GM18519 (cell line): ENCODE data around the gene ARL6IP6.

Experiments
- ATAC-seq: cut with Tn5 transposase; IDR thresholded peaks from one replicate; pipeline ENCODE4 v1.9.1; 2021; ENCODE audit warnings: mild to moderate bottlenecking, moderate library complexity; ENCODE audit not compliant: unreplicated experiment, low FRiP score

ARL6IP6 gene

DNA sequence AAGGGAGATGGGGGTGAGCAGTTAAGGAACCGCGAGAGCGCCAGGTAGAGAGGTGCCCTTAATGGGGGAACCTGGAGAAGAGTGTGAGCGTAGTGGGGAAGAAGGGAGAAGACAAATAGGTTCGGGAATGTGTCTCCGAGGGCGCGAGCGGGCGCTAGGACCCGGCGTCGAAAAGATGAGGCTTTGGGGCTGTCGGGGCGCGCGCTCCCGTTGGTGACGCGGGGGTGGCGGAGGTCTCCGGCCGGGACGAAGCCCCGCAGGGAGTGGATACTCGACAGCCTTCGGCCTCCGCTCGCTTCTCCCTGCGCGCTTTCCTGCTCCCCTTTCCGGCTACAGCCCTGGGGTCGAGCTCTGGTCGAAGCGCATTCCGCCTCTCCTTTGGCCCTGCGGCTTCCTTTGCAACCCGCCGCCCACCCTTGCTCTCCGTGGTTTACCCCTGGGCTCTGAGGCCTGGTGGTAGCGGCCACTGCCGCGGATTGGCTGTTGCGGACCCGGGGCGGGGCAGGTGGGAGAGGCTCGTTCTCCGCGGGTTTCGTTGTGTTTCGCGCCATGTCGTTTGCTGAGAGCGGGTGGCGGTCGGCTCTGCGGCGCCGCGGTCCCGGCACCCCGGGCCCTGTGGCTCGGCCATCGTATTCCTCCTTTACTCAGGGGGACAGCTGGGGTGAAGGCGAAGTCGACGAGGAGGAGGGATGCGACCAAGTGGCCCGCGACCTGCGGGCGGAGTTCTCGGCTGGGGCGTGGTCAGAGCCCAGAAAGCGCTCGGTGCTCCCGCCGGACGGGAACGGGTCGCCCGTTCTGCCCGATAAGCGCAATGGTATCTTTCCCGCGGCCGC, at the start of gene ARL6IP6:
ARL6IP6 (plus strand) TSS at position 545 of the 833 bp plus-strand sequence; CDS start at position 550, 5 bp downstream.
- peak; percentile 54 for ATAC-seq

GRCh38 chr2:152674334-152674733, 44.1 kb upstream of the ARL6IP6 start:
- no peak for ATAC-seq

- ATAC-seq, result no peak
Measured at GRCh38 chr2:152676461-152676860, 42.0 kb upstream of the ARL6IP6 start.

DNA sequence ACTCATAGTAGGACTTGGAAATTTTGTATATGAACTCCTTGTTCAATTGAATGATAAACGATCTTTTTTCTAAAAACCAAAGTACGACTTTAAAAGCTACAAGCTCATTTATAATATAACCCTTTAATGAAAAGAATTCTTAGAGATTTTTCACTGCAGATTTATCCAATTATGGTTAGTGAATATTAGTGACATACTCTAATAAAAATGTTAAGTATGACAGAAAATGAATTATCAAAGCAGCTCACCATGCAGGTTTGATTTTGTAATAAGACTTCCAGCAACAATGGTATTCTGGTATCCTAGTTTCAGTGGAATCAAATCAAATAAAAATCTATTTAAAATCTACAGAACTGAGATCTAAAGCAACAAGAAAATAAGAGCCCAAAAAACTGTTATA, 39.6 kb upstream of the ARL6IP6 start:
- ATAC-seq, result no peak

DNA sequence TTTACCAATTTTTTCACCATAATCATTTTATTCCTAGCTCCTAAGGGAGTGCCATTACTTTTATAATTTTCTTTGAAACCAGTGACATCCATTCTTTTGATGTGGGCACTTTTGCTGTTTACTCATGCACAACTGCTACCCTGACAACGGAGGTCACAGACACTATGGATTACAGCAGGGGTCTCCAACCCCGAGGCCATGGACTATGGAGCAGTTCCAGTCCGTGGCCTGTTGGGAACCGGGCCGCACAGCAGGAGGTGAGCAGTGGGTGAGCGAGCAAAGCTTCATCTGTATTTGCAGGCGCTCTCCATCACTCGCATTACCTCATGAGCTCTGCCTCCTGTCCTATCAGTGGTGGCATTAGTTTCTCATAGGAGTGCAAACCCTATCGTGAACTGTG, 35.8 kb upstream of the ARL6IP6 start:
- no peak for ATAC-seq

- ATAC-seq, result no peak
Measured at GRCh38 chr2:152683400-152683799, 35.0 kb upstream of the ARL6IP6 start.

- no peak for ATAC-seq
Measured at GRCh38 chr2:152686321-152686720, 32.1 kb upstream of the ARL6IP6 start.

DNA sequence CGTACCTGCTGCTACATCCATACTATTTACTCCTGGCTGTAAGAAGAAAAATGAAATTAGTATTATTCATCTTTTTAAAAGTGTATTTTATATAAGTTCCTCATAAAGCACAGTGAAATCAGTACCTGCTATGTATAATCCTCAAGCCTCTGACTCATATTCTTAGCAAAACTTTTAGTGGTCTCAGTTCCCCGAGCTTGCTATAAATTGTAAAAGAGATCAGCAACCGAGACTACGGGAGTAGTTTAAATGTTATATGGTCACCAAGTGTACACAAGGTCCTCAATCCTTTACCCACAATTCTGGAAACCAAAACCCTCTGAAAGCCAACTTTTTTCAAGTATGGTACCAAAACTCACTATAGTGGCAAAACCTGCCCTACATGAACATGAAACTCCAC, 25.4 kb upstream of the ARL6IP6 start:
- ATAC-seq, result peak; percentile 91

- ATAC-seq, result no peak
Measured at GRCh38 chr2:152694161-152694661, 24.2 kb upstream of the ARL6IP6 start.

DNA sequence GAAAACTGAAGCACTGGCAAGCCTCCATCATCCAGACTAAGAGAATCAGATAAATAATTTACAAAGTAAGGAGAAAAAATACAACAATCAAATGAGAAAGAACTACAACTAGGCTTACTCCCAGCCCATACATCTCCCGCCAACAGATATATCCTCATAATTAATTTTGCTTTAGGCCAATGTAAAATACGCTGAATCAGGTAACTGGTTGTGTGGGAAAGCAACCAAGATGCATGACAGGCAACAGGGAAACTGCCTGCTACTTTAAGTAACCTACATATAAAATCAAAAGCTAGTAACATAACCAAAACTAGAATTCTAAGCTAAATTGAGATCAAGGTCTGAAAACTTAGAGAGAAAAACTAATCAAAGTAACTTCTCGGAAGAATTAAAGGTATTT, 22.7 kb upstream of the ARL6IP6 start:
- no peak for ATAC-seq

DNA sequence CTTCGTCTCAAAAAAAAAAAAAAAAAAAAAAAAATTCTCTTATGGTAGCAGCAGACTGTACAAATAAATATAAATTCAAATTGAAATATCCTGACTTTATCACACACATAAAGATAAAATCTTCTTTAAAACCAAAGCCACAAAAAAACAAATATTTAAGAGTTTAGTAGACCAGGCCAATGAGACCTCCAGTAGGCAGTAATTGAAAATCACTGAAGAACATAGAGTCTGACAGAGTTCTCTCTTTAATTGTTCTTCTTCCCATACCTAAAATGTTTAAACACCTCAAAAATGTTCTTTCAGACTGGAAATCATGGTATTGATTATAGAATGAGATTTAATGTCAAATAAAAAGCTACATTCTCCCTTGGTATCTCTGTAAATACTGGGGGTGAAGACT, 21.9 kb upstream of the ARL6IP6 start:
- no peak for ATAC-seq

DNA sequence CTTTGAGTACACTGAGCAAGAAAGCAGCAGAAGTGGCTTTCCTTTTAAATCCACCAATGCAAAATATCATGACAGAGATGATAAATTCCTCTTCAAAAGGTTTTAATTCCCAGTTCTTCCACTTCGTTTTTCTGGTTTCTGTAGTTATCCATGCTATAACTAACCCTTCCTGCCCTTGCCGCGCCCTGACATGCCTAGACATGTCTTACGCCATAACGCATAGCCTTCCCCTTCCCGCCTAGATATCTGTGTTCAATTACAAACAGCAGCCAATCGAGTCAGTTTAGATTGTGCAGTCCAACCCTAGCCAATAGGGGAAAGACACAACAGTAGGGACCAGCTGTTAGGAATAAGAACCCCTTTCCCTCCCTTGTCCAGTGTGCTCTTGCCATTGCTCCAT, 17.2 kb upstream of the ARL6IP6 start:
- no peak for ATAC-seq

DNA sequence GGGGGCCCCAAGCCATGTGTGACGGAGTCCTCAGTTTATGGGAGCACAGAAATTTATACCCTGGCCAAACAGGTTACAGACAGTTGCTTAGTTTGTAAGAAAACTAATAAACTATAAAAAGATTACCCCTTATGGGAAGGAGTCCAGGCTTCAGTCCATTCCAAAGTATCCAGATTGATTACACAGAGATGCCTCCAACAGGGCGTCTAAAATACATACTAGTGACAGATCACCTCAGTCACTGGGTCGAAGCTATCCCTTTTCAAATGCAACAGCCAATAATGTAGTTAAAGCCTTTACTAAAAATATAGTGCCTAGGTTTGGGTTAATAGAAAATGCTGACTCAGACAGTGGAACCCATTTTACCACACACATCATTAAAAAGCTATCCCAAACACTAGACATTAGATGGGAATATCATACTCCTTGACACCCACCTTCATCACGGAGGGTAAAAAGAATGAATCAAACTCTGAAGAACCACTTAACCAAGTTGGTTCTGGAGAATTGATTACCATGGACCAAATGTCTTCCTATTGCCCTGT, 11.9 kb upstream of the ARL6IP6 start:
- ATAC-seq, result no peak

- no peak for ATAC-seq
Measured at GRCh38 chr2:152708742-152709141, 9.7 kb upstream of the ARL6IP6 start.

- ATAC-seq, result no peak
Measured at GRCh38 chr2:152710713-152711112, 7.7 kb upstream of the ARL6IP6 start.

DNA sequence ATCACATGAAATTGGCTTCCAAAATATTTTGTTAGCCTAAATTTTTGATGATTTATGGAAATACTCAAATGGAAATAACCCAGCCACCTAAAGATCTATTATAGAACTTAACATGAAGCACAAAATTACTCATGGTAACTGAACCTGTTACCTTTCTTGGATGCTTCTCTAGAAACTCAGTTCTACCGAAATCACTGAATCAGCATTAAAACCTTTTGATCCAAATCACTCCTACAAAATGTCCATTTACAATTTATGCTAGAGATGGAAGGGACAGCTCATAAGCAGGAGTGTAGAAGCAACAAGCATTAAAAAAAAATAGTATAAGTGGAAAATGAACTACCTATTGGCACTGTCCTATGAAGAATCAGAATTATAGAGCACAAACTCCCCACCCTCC, 3.3 kb upstream of the ARL6IP6 start:
- no peak for ATAC-seq

DNA sequence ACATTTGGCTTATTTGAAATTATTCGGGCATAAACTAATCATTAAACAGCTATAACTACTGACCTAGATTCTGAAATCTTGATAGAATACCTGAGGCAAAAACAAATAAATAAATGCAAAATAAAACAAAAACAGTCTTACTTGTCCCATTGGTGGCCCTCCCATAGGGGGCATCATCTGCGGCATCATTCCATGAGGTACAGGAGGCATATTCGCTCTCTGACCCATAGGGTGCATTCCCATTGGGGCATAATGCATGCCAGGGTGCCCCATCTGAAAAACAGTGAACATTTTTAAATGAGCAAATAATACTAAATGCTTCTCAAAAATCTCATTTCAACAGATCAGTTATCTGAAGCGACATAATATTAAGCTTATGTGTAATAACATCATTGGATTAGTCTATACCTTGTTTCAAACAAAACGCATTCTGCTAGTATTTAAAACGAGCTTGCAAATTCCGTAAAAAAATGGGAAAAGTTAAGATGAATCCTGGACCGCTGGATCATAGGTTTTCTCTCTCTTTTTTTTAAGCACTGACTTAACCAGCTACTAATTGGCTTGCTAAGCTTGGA, 2.5 kb upstream of the ARL6IP6 start:
- no peak for ATAC-seq

- ATAC-seq, result no peak
Measured at GRCh38 chr2:152716805-152717227, 1.6 kb upstream of the ARL6IP6 start.

- ATAC-seq, result peak; percentile 68
Measured at GRCh38 chr2:152717228-152718075, 968 bp upstream of the ARL6IP6 start, which contains the start of gene PRPF40A. Gene PRPF40A, minus strand, starts transcription at chr2:152717461. Its CDS starts 22 bp downstream, at chr2:152717439.

DNA sequence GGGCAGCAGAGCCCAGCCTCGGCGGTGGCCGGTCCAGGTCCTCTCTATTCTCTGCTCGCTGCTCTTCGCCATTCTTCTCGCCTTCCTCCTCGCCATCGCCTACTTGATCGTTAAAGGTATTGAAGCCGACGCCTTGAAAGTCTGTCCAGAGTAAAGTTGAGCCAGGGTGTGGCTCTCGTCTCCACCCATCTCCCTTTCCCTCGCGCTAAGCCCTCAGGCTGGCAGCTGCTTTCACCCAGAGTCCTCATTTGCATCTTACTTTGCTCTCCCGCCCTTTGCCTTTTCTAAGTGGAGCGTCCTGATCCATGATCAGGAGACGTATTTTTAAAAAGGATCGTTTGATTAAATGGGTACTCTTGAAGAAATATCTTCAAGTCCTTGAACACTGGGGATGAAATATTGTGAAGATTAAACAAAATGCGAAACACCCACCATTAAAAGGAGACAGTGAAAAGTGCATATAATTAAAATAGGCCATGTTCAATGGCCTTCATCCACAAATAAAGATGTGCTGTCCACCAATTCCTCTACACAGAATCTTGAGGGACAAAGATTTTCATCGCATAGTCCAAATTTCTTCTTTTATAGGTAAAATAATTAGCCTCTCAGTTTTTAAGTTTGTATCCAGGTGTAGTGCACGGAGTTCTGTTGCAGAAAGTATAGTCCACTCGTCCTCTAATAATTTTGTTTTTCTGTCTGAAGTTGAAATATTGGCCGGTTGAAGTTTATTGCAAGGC, 657 bp downstream of the ARL6IP6 start:
- peak; percentile 24 for ATAC-seq
